GM19035 (cell line): ENCODE measurements around the gene OR4D1.

ENCODE experiments used
- ATAC-seq: cut with Tn5 transposase; IDR thresholded peaks from one replicate; pipeline ENCODE4 v1.9.1; 2021; ENCODE audit not compliant: unreplicated experiment

Gene OR4D1

GRCh38 chr17:58191241-58191896 is 43.2 kb downstream of the OR4D1 start:
- no peak for ATAC-seq

GRCh38 chr17:58192612-58193011 is 44.4 kb downstream of the OR4D1 start, which contains the start of gene EPX:
EPX (plus strand) TSS chr17:58192726; CDS start chr17:58192847, 121 bp downstream.
- no peak for ATAC-seq

GRCh38 chr17:58193641-58194255 is 45.6 kb downstream of the OR4D1 start:
- ATAC-seq, result no peak

GRCh38 chr17:58195518-58196123 is 47.4 kb downstream of the OR4D1 start:
- no peak for ATAC-seq

- ATAC-seq, result no peak
Measured at GRCh38 chr17:58196610-58197009, 48.4 kb downstream of the OR4D1 start.

GRCh38 chr17:58200024-58200633 is 51.9 kb downstream of the OR4D1 start:
- no peak for ATAC-seq

- ATAC-seq, result no peak
Measured at GRCh38 chr17:58202859-58203258, 54.7 kb downstream of the OR4D1 start.

GRCh38 chr17:58204796-58205195 is 56.6 kb downstream of the OR4D1 start:
- ATAC-seq, result no peak

GRCh38 chr17:58205936-58206335 is 57.8 kb downstream of the OR4D1 start:
- ATAC-seq, result no peak

- no peak for ATAC-seq
Measured at GRCh38 chr17:58207451-58207850, 59.3 kb downstream of the OR4D1 start.

GRCh38 chr17:58208344-58208743 is 60.2 kb downstream of the OR4D1 start:
- ATAC-seq, result no peak
